GM12891 (cell line): Measurements from ENCODE around the gene GAS7.
"Not testable (repeated sequence)": the region's sequence is repeated elsewhere in the genome, so short reads cannot be mapped to it uniquely, and the experiment has no call there.

Experiments used
- POLR2A ChIP-seq: IDR thresholded peaks from 2 replicates; pipeline ENCODE4 v1.6.1; 2011; ENCODE audit warnings: low read depth, low read length, control low read depth
- POLR2AphosphoS5 ChIP-seq: IDR thresholded peaks from 2 replicates; pipeline ENCODE4 v1.6.1; 2011; ENCODE audit warnings: low read depth, low read length, control low read depth
- POU2F2 ChIP-seq: IDR thresholded peaks from 2 replicates; pipeline ENCODE4 v1.6.1; 2011; ENCODE audit warnings: low read depth, mild to moderate bottlenecking, control low read depth, low read length, moderate library complexity
- SPI1 ChIP-seq: IDR thresholded peaks from 2 replicates; pipeline ENCODE4 v1.6.1; 2011; ENCODE audit warnings: low read depth, low read length, control low read depth
- TAF1 ChIP-seq: IDR thresholded peaks from 2 replicates; pipeline ENCODE4 v1.6.1; 2011; ENCODE audit warnings: low read depth, low read length, control low read depth

GRCh38 chr17:9921216-9921615 is 277.2 kb downstream of the GAS7 start:
- TF ChIP-seq POLR2AphosphoS5, POLR2A, TAF1, POU2F2, SPI1: not testable (repeated sequence)
